Neural cell (in vitro differentiated cells): ENCODE data around the gene CDKAL1. TPM values are rescaled to one million over a fixed set of nuclear protein-coding genes. Genes with fewer than 3 reads are reported as not detected.

ENCODE experiments used
- H2AFZ ChIP-seq: fragments of 200-600, 300-800 bp; sonication (generic), shearing (Covaris generic); 2 replicates; pipeline ENCODE4 v1.6.0; 2014; ENCODE audit warnings: low read depth, mild to moderate bottlenecking, antibody characterized with exemption, low read length, moderate library complexity
- H3F3A ChIP-seq: fragments of 200-600 bp; shearing (Covaris generic); 2 replicates; pipeline ENCODE4 v1.6.1; 2016; ENCODE audit warnings: mild to moderate bottlenecking, moderate library complexity, mixed read lengths, antibody characterized with exemption, low read length; ENCODE audit not compliant: insufficient read depth, poor library complexity, severe bottlenecking
- H3K27ac ChIP-seq: fragments of 200-600, 300-800 bp; sonication (generic), shearing (Covaris generic); 2 replicates; pipeline ENCODE4 v1.5.1; 2014; ENCODE audit warnings: mild to moderate bottlenecking, low read length, moderate library complexity
- H3K27me3 ChIP-seq: fragments of 300-800, 200-600 bp; sonication (generic), shearing (Covaris generic); 2 replicates; pipeline ENCODE4 v1.6.0; 2014; ENCODE audit warnings: mild to moderate bottlenecking, low read depth, low read length, moderate library complexity; ENCODE audit not compliant: insufficient read depth
- H3K36me3 ChIP-seq: fragments of 300-800, 200-600 bp; sonication (generic), shearing (Covaris generic); 2 replicates; pipeline ENCODE4 v1.5.1; 2014; ENCODE audit warnings: mild to moderate bottlenecking, antibody characterized with exemption, low read length, moderate library complexity; ENCODE audit not compliant: insufficient read depth
- H3K4me2 ChIP-seq: fragments of 300-800, 200-600 bp; sonication (generic), shearing (Covaris generic); 2 replicates; pipeline ENCODE4 v1.6.0; 2014; ENCODE audit warnings: mild to moderate bottlenecking, low read length
- H3K4me3 ChIP-seq: fragments of 300-800, 200-600 bp; sonication (generic), shearing (Covaris generic); 2 replicates; pipeline ENCODE4 v1.5.1; 2014; ENCODE audit warnings: mild to moderate bottlenecking, low read length, moderate library complexity
- H3K79me2 ChIP-seq: fragments of 200-600 bp; shearing (Covaris generic); replicated peaks from 2 replicates; pipeline ENCODE4 v1.6.0; 2014; ENCODE audit warnings: mild to moderate bottlenecking, low read length, moderate library complexity; ENCODE audit not compliant: insufficient read depth
- H3K9ac ChIP-seq: fragments of 300-800, 200-600 bp; sonication (generic), shearing (Covaris generic); 2 replicates; pipeline ENCODE4 v1.6.1; 2016; ENCODE audit warnings: mild to moderate bottlenecking, low read length, mixed read lengths
- H3K9me2 ChIP-seq: fragments of 200-600 bp; shearing (Covaris generic); 2 replicates; pipeline ENCODE4 v1.6.1; 2016; ENCODE audit warnings: mild to moderate bottlenecking, low read length, mixed read lengths; ENCODE audit not compliant: insufficient read depth
- H3K9me3 ChIP-seq: fragments of 200-600, 300-800 bp; sonication (generic), shearing (Covaris generic); 2 replicates; pipeline ENCODE4 v1.6.1; 2016; ENCODE audit warnings: mild to moderate bottlenecking, mixed run types, low read length, moderate library complexity, mixed read lengths
- H4K20me1 ChIP-seq: fragments of 200-600 bp; shearing (Covaris generic); 2 replicates; pipeline ENCODE4 v1.6.1; 2016; ENCODE audit warnings: mild to moderate bottlenecking, mixed run types; ENCODE audit not compliant: insufficient read depth
- EP300 ChIP-seq: fragments of 450-650 bp; conservative IDR thresholded peaks from 2 replicates; pipeline ENCODE4 v1.6.1; 2014; ENCODE audit warnings: antibody characterized with exemption, mild to moderate bottlenecking, moderate library complexity; ENCODE audit not compliant: poor library complexity, severe bottlenecking
- MXI1 ChIP-seq: fragments of 450-650 bp; conservative IDR thresholded peaks from 2 replicates; pipeline ENCODE4 v1.6.1; 2014; ENCODE audit warnings: antibody characterized with exemption, mild to moderate bottlenecking; ENCODE audit not compliant: poor library complexity, severe bottlenecking
- POLR2AphosphoS5 ChIP-seq: IDR thresholded peaks from 2 replicates; pipeline ENCODE4 v1.6.1; 2012
- RAD21 ChIP-seq: fragments of 450-650 bp; conservative IDR thresholded peaks from 2 replicates; pipeline ENCODE4 v1.6.1; 2014; ENCODE audit warnings: antibody characterized with exemption, mild to moderate bottlenecking, moderate library complexity
- SMC3 ChIP-seq: fragments of 450-650 bp; conservative IDR thresholded peaks from 2 replicates; pipeline ENCODE4 v1.6.1; 2014; ENCODE audit warnings: antibody characterized with exemption, mild to moderate bottlenecking, moderate library complexity; ENCODE audit not compliant: poor library complexity
- TAF1 ChIP-seq: IDR thresholded peaks from 2 replicates; pipeline ENCODE4 v1.6.1; 2012; ENCODE audit warnings: low read depth
- polyA plus RNA-seq: library from polyadenylated mRNA; depleted of rRNA; stranded (reverse); fragments of >200 nt; gene quantifications from 2 replicates; pipeline ENCODE4 v1.2.3, GENCODE V29; 2014
- TF ChIP-seq, protein P1 (sequence below): IDR thresholded peaks from 2 replicates; pipeline ENCODE4 v1.6.1; 2012; ENCODE audit warnings: borderline replicate concordance
- TF ChIP-seq, protein P2 (sequence below): fragments of 450-650 bp; IDR thresholded peaks from 2 replicates; pipeline ENCODE4 v1.5.1; 2014; ENCODE audit warnings: antibody characterized with exemption, mild to moderate bottlenecking, moderate library complexity; ENCODE audit not compliant: poor library complexity, severe bottlenecking

The CDKAL1 gene
- polyA plus RNA-seq, 1 donor from 2014 or later, result 10.7 TPM

DNA sequence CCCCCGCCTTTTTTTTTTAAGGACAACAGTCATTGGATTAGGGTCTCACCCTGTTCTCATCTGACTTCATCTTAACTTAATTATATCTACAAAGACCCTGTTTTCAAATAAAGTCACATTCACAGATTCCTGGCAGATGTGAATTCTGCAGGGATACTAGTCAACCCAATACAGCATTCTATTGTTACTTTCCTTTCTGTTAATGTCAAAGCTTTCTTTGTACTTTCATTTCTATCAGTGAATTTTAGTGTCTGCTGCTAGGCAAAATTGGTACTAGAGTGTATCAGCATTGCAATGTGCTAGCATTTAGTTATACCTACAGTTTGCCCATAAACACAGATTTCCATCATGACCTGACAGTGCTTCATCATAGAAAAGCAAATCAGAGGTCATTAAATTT, 281.9 kb downstream of the CDKAL1 start:
- Histone ChIP-seq H3K9me2 (no peaks in the 10 kb centered on the region), H3K79me2 (no peaks in the 10 kb centered on the region), H3K9ac (no peak overlapping the region), H3K4me2 (no peak overlapping the region), H2AFZ (no peak overlapping the region), H3K9me3 (no peaks in the 10 kb centered on the region), H3K27me3 (no peaks in the 10 kb centered on the region), H3K36me3 (no peaks in the 10 kb centered on the region), H4K20me1 (no peaks in the 10 kb centered on the region), H3F3A (no peaks in the 10 kb centered on the region), H3K27ac (no peak overlapping the region), H3K4me3 (no peak overlapping the region)
- TF ChIP-seq EP300 (no peak), RAD21 (no peak), TAF1 (no peak), POLR2AphosphoS5 (no peak), SMC3 (no peak), MXI1 (no peak)
- TF ChIP-seq, protein P1, sequence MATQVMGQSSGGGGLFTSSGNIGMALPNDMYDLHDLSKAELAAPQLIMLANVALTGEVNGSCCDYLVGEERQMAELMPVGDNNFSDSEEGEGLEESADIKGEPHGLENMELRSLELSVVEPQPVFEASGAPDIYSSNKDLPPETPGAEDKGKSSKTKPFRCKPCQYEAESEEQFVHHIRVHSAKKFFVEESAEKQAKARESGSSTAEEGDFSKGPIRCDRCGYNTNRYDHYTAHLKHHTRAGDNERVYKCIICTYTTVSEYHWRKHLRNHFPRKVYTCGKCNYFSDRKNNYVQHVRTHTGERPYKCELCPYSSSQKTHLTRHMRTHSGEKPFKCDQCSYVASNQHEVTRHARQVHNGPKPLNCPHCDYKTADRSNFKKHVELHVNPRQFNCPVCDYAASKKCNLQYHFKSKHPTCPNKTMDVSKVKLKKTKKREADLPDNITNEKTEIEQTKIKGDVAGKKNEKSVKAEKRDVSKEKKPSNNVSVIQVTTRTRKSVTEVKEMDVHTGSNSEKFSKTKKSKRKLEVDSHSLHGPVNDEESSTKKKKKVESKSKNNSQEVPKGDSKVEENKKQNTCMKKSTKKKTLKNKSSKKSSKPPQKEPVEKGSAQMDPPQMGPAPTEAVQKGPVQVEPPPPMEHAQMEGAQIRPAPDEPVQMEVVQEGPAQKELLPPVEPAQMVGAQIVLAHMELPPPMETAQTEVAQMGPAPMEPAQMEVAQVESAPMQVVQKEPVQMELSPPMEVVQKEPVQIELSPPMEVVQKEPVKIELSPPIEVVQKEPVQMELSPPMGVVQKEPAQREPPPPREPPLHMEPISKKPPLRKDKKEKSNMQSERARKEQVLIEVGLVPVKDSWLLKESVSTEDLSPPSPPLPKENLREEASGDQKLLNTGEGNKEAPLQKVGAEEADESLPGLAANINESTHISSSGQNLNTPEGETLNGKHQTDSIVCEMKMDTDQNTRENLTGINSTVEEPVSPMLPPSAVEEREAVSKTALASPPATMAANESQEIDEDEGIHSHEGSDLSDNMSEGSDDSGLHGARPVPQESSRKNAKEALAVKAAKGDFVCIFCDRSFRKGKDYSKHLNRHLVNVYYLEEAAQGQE, result no peak
- TF ChIP-seq, protein P2, sequence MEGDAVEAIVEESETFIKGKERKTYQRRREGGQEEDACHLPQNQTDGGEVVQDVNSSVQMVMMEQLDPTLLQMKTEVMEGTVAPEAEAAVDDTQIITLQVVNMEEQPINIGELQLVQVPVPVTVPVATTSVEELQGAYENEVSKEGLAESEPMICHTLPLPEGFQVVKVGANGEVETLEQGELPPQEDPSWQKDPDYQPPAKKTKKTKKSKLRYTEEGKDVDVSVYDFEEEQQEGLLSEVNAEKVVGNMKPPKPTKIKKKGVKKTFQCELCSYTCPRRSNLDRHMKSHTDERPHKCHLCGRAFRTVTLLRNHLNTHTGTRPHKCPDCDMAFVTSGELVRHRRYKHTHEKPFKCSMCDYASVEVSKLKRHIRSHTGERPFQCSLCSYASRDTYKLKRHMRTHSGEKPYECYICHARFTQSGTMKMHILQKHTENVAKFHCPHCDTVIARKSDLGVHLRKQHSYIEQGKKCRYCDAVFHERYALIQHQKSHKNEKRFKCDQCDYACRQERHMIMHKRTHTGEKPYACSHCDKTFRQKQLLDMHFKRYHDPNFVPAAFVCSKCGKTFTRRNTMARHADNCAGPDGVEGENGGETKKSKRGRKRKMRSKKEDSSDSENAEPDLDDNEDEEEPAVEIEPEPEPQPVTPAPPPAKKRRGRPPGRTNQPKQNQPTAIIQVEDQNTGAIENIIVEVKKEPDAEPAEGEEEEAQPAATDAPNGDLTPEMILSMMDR, result no peak

DNA sequence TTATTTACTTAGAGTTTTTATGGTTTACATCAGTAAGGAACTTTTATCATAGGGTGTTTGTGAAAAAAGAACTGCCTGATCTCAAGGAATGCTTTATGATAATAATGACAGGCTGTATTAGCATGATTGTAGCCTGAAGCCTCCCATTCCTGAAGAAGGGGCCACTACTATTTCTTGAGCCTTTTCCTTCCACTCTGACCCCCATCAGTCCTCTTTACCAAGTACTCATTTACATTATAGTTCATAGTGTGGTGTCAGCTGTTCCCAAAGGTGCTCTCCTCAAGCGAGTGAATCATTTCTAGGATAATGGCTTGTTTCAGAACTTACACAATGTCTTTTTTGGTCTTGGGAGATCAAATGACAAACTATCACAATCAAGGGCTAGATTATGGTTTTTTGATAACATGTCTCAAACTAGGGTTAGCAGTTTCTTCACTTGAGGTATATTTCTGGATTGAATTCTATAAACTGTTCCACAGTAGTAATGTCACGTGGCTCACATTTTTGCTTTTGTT, 283.6 kb downstream of the CDKAL1 start:
- H2AFZ ChIP-seq, result no peak overlapping the region
- no peaks in the 10 kb centered on the region for H4K20me1 ChIP-seq
- H3F3A ChIP-seq, result no peaks in the 10 kb centered on the region
- no peaks in the 10 kb centered on the region for H3K9me2 ChIP-seq
- no peak overlapping the region for H3K4me3 ChIP-seq
- H3K36me3 ChIP-seq, result no peaks in the 10 kb centered on the region
- TF ChIP-seq EP300 (no peak), MXI1 (no peak)
- TF ChIP-seq, protein P2, result no peak
- H3K79me2 ChIP-seq, result no peaks in the 10 kb centered on the region
- no peak overlapping the region for H3K9ac ChIP-seq
- H3K4me2 ChIP-seq, result no peak overlapping the region
- H3K27ac ChIP-seq, result no peak overlapping the region
- no peaks in the 10 kb centered on the region for H3K9me3 ChIP-seq
- no peaks in the 10 kb centered on the region for H3K27me3 ChIP-seq
